ENCODE data around the gene TXNDC5. TPM values are rescaled to one million over a fixed set of nuclear protein-coding genes. Genes with fewer than 3 reads are reported as not detected.

TXNDC5 gene
- total and polyA plus RNA-seq, 9 of the 15 experiments (the other 6 are each of a cell fraction or from before 2014, with no cell fraction given), result 33.9 to 156 (median 137) TPM

DNA sequence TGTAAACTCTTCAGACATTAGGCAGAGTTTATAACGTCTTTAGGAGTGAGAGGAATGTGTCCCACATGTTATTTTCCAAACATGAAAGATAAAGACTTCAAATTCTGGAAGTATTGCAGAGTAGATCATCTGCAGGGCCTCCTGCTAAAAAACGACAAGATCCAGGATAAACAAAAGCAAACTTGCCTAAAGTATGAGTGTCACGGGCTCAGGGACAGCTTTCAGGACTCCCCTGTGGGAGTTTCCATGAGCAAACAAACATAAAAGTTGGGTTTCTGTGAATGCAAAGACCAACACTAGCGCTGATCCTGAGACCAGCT, 76.9 kb downstream of the TXNDC5 start:
- BruUV-seq (replicated peaks), result no TSS peak
- FAIRE-seq (no peak), ATAC-seq (no peak), DNase-seq (ENCODE audit: extremely low read depth in 1 of 4, low spot score in 3 of 4) (no peak)
- intact Hi-C loops (cut with micrococcal nuclease) (no loop called here), in situ Hi-C loops (cut with MboI) (no loop called here)
- no peaks in the 10 kb centered on the region for H3K4me1 ChIP-seq (replicated peaks in 1 of 2; ENCODE audit: control insufficient read depth in 2 of 2, insufficient read depth in 2 of 2, low read length in 2 of 2)
- H3K36me3 ChIP-seq (ENCODE audit: control insufficient read depth, insufficient read depth, low read length), result no peaks in the 10 kb centered on the region
- 0% methylated on average over 4 of the region's 4 CpGs for WGBS (ENCODE audit: insufficient coverage, low coverage, missing lambda C conversion rate)
- H3K9ac ChIP-seq (ENCODE audit: insufficient read depth in 1 of 2, low read depth in 2 of 2, low read length in 2 of 2), result no peak overlapping the region
- H3K9me1 ChIP-seq (ENCODE audit: control insufficient read depth, insufficient read depth, low read length), result no peaks in the 10 kb centered on the region
- no peaks in the 10 kb centered on the region for H4K20me1 ChIP-seq (replicated peaks; ENCODE audit: control insufficient read depth, insufficient read depth, low read length)
- H3K4me2 ChIP-seq (ENCODE audit: insufficient read depth, low read length), result no peak overlapping the region
- H2AFZ ChIP-seq (ENCODE audit: low read depth, low read length), result no peak overlapping the region
- H3K9me3 ChIP-seq (replicated peaks; ENCODE audit: control insufficient read depth, insufficient read depth, low read depth, low read length), result no peaks in the 10 kb centered on the region
- no peak overlapping the region for H3K4me3 ChIP-seq
- peaks cover 14 to 33% of the 10 kb centered on the region in 2 experiments for H3K27me3 ChIP-seq (ENCODE audit: control insufficient read depth in 2 of 2, insufficient read depth in 2 of 2, low read length in 2 of 2)
- CTCF ChIA-PET (ENCODE audit: low intra/inter-chr PET ratio), result no interaction called here
- POLR2A ChIA-PET, result no interaction called here
- H3K27ac ChIP-seq (ENCODE audit: extremely low read depth, low read depth, low read length), result no peak overlapping the region
- no peaks in the 10 kb centered on the region for H3K79me2 ChIP-seq (ENCODE audit: control insufficient read depth, insufficient read depth, low read length)
- TF ChIP-seq ZNF212 (CRISPR knock-in tag; IDR thresholded peaks at IDR 0.05) (no peak), ILF3 (IDR thresholded peaks at IDR 0.05; ENCODE audit: borderline replicate concordance) (no peak), ZKSCAN8 (CRISPR knock-in tag; IDR thresholded peaks at IDR 0.05) (no peak), HDAC2 (IDR thresholded peaks at IDR 0.05) (no peak), U2AF1 (optimal IDR thresholded peaks at IDR 0.05; ENCODE audit: low read depth, low read length) (no peak), NR2F6 (CRISPR knock-in tag; IDR thresholded peaks at IDR 0.05) (no peak), SIN3B (IDR thresholded peaks at IDR 0.05; ENCODE audit: low read depth) (no peak), GTF2F1 (IDR thresholded peaks at IDR 0.05; ENCODE audit: low read depth, low read length) (no peak), THRAP3 (IDR thresholded peaks at IDR 0.05; ENCODE audit: borderline replicate concordance) (no peak), SNIP1 (IDR thresholded peaks at IDR 0.05; ENCODE audit: low read depth) (no peak), ATF4 (CRISPR knock-in tag; IDR thresholded peaks at IDR 0.05) (no peak), KDM2B (CRISPR knock-in tag; IDR thresholded peaks at IDR 0.05) (no peak), ZNF354B (CRISPR knock-in tag; IDR thresholded peaks at IDR 0.05) (no peak), U2AF2 (optimal IDR thresholded peaks at IDR 0.05; ENCODE audit: low read depth, low read length) (no peak), TRIM25 (IDR thresholded peaks at IDR 0.05; ENCODE audit: borderline replicate concordance) (no peak)
- TF ChIP-seq, protein P1, sequence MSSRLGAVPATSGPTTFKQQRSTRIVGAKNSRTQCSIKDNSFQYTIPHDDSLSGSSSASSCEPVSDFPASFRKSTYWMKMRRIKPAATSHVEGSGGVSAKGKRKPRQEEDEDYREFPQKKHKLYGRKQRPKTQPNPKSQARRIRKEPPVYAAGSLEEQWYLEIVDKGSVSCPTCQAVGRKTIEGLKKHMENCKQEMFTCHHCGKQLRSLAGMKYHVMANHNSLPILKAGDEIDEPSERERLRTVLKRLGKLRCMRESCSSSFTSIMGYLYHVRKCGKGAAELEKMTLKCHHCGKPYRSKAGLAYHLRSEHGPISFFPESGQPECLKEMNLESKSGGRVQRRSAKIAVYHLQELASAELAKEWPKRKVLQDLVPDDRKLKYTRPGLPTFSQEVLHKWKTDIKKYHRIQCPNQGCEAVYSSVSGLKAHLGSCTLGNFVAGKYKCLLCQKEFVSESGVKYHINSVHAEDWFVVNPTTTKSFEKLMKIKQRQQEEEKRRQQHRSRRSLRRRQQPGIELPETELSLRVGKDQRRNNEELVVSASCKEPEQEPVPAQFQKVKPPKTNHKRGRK (tag; IDR thresholded peaks at IDR 0.05), result no peak
- TF ChIP-seq, protein P2, sequence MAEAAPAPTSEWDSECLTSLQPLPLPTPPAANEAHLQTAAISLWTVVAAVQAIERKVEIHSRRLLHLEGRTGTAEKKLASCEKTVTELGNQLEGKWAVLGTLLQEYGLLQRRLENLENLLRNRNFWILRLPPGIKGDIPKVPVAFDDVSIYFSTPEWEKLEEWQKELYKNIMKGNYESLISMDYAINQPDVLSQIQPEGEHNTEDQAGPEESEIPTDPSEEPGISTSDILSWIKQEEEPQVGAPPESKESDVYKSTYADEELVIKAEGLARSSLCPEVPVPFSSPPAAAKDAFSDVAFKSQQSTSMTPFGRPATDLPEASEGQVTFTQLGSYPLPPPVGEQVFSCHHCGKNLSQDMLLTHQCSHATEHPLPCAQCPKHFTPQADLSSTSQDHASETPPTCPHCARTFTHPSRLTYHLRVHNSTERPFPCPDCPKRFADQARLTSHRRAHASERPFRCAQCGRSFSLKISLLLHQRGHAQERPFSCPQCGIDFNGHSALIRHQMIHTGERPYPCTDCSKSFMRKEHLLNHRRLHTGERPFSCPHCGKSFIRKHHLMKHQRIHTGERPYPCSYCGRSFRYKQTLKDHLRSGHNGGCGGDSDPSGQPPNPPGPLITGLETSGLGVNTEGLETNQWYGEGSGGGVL (CRISPR knock-in tag; IDR thresholded peaks at IDR 0.05), result no peak
